ENCODE data around the gene TMEM247.

The TMEM247 gene

GRCh38 chr2:46504685-46505471, 25.5 kb downstream of the TMEM247 start:
- Histone ChIP-seq H3K9me3 (ENCODE audit: control insufficient read depth in 5 of 5, low read length in 5 of 5) (no peaks in the 10 kb centered on the region), H3K27ac (ENCODE audit: low read depth, low read length) (no peak overlapping the region), H3K9ac (ENCODE audit: low read length in 5 of 5) (no peak overlapping the region), H3K27me3 (ENCODE audit: control insufficient read depth in 5 of 5, insufficient read depth in 4 of 5, low read length in 5 of 5) (peaks cover 0 to 4% (median 0%) of the 10 kb centered on the region in 5 donors), H3K36me3 (ENCODE audit: control insufficient read depth in 5 of 5, insufficient read depth in 5 of 5, low read length in 5 of 5) (no peaks in the 10 kb centered on the region), H3K4me1 (ENCODE audit: control insufficient read depth in 5 of 5, insufficient read depth in 5 of 5, low read length in 5 of 5) (peaks cover 0 to 14% (median 1%) of the 10 kb centered on the region in 5 donors), H3K4me3 (ENCODE audit: low read depth in 1 of 5, low read length in 5 of 5) (no peak overlapping the region)

- no peak overlapping the region for H3K4me3 ChIP-seq (ENCODE audit: low read depth in 1 of 5, low read length in 5 of 5)
- H3K4me1 ChIP-seq (ENCODE audit: control insufficient read depth in 5 of 5, insufficient read depth in 5 of 5, low read length in 5 of 5) = peaks cover 0 to 9% (median 0%) of the 10 kb centered on the region in 5 donors
- H3K27ac ChIP-seq (ENCODE audit: low read depth, low read length) = no peak overlapping the region
- no peaks in the 10 kb centered on the region for H3K36me3 ChIP-seq (ENCODE audit: control insufficient read depth in 5 of 5, insufficient read depth in 5 of 5, low read length in 5 of 5)
- peaks cover 0 to 4% (median 0%) of the 10 kb centered on the region in 5 donors for H3K27me3 ChIP-seq (ENCODE audit: control insufficient read depth in 5 of 5, insufficient read depth in 4 of 5, low read length in 5 of 5)
- H3K9ac ChIP-seq (ENCODE audit: low read length in 5 of 5) = no peak overlapping the region
- no peaks in the 10 kb centered on the region for H3K9me3 ChIP-seq (ENCODE audit: control insufficient read depth in 5 of 5, low read length in 5 of 5)
Measured at GRCh38 chr2:46505472-46505783, 26.1 kb downstream of the TMEM247 start.

- H3K4me3 ChIP-seq (ENCODE audit: low read depth in 1 of 5, low read length in 5 of 5) = no peak overlapping the region
- H3K27ac ChIP-seq (ENCODE audit: low read depth, low read length) = no peak overlapping the region
- no peaks in the 10 kb centered on the region for H3K36me3 ChIP-seq (ENCODE audit: control insufficient read depth in 5 of 5, insufficient read depth in 5 of 5, low read length in 5 of 5)
- no peaks in the 10 kb centered on the region for H3K9me3 ChIP-seq (ENCODE audit: control insufficient read depth in 5 of 5, low read length in 5 of 5)
- no peak overlapping the region for H3K9ac ChIP-seq (ENCODE audit: low read length in 5 of 5)
- H3K27me3 ChIP-seq (ENCODE audit: control insufficient read depth in 5 of 5, insufficient read depth in 4 of 5, low read length in 5 of 5) = peaks cover 0 to 4% (median 0%) of the 10 kb centered on the region in 5 donors
- peaks cover 0 to 5% (median 0%) of the 10 kb centered on the region in 5 donors for H3K4me1 ChIP-seq (ENCODE audit: control insufficient read depth in 5 of 5, insufficient read depth in 5 of 5, low read length in 5 of 5)
Measured at GRCh38 chr2:46506131-46506706, 26.9 kb downstream of the TMEM247 start.

GRCh38 chr2:46508312-46508711, 28.9 kb downstream of the TMEM247 start:
- Histone ChIP-seq H3K9ac (ENCODE audit: low read length in 5 of 5) (no peak overlapping the region), H3K27me3 (ENCODE audit: control insufficient read depth in 5 of 5, insufficient read depth in 4 of 5, low read length in 5 of 5) (peaks cover 0 to 4% (median 0%) of the 10 kb centered on the region in 5 donors), H3K27ac (ENCODE audit: low read depth, low read length) (no peak overlapping the region), H3K4me1 (ENCODE audit: control insufficient read depth in 5 of 5, insufficient read depth in 5 of 5, low read length in 5 of 5) (peaks cover 0 to 5% (median 0%) of the 10 kb centered on the region in 5 donors), H3K4me3 (ENCODE audit: low read depth in 1 of 5, low read length in 5 of 5) (no peak overlapping the region), H3K9me3 (ENCODE audit: control insufficient read depth in 5 of 5, low read length in 5 of 5) (no peaks in the 10 kb centered on the region), H3K36me3 (ENCODE audit: control insufficient read depth in 5 of 5, insufficient read depth in 5 of 5, low read length in 5 of 5) (no peaks in the 10 kb centered on the region)

- Histone ChIP-seq H3K27me3 (ENCODE audit: control insufficient read depth in 5 of 5, insufficient read depth in 4 of 5, low read length in 5 of 5) (peaks cover 0 to 4% (median 0%) of the 10 kb centered on the region in 5 donors), H3K4me3 (ENCODE audit: low read depth in 1 of 5, low read length in 5 of 5) (no peak overlapping the region), H3K36me3 (ENCODE audit: control insufficient read depth in 5 of 5, insufficient read depth in 5 of 5, low read length in 5 of 5) (no peaks in the 10 kb centered on the region), H3K9me3 (ENCODE audit: control insufficient read depth in 5 of 5, low read length in 5 of 5) (no peaks in the 10 kb centered on the region), H3K9ac (ENCODE audit: low read length in 5 of 5) (no peak overlapping the region), H3K27ac (ENCODE audit: low read depth, low read length) (no peak overlapping the region), H3K4me1 (ENCODE audit: control insufficient read depth in 5 of 5, insufficient read depth in 5 of 5, low read length in 5 of 5) (peaks cover 0 to 4% (median 0%) of the 10 kb centered on the region in 5 donors)
Measured at GRCh38 chr2:46508759-46509158, 29.4 kb downstream of the TMEM247 start.

- Histone ChIP-seq H3K4me1 (ENCODE audit: control insufficient read depth in 5 of 5, insufficient read depth in 5 of 5, low read length in 5 of 5) (no peaks in the 10 kb centered on the region), H3K4me3 (ENCODE audit: low read depth in 1 of 5, low read length in 5 of 5) (no peak overlapping the region), H3K27ac (ENCODE audit: low read depth, low read length) (no peak overlapping the region), H3K27me3 (ENCODE audit: control insufficient read depth in 5 of 5, insufficient read depth in 4 of 5, low read length in 5 of 5) (peaks cover 0 to 4% (median 0%) of the 10 kb centered on the region in 5 donors), H3K9ac (ENCODE audit: low read length in 5 of 5) (no peak overlapping the region), H3K36me3 (ENCODE audit: control insufficient read depth in 5 of 5, insufficient read depth in 5 of 5, low read length in 5 of 5) (no peaks in the 10 kb centered on the region), H3K9me3 (ENCODE audit: control insufficient read depth in 5 of 5, low read length in 5 of 5) (peaks cover 0 to 4% (median 0%) of the 10 kb centered on the region in 5 donors)
Measured at GRCh38 chr2:46509804-46510203, 30.4 kb downstream of the TMEM247 start.

GRCh38 chr2:46510598-46511177, 31.3 kb downstream of the TMEM247 start:
- peaks cover 0 to 9% (median 1%) of the 10 kb centered on the region in 5 donors for H3K9me3 ChIP-seq (ENCODE audit: control insufficient read depth in 5 of 5, low read length in 5 of 5)
- H3K4me1 ChIP-seq (ENCODE audit: control insufficient read depth in 5 of 5, insufficient read depth in 5 of 5, low read length in 5 of 5) = no peaks in the 10 kb centered on the region
- no peak overlapping the region for H3K27ac ChIP-seq (ENCODE audit: low read depth, low read length)
- H3K36me3 ChIP-seq (ENCODE audit: control insufficient read depth in 5 of 5, insufficient read depth in 5 of 5, low read length in 5 of 5) = no peaks in the 10 kb centered on the region
- H3K9ac ChIP-seq (ENCODE audit: low read length in 5 of 5) = no peak overlapping the region
- H3K4me3 ChIP-seq (ENCODE audit: low read depth in 1 of 5, low read length in 5 of 5) = no peak overlapping the region
- peaks cover 0 to 4% (median 0%) of the 10 kb centered on the region in 5 donors for H3K27me3 ChIP-seq (ENCODE audit: control insufficient read depth in 5 of 5, insufficient read depth in 4 of 5, low read length in 5 of 5)

- no peaks in the 10 kb centered on the region for H3K36me3 ChIP-seq (ENCODE audit: control insufficient read depth in 5 of 5, insufficient read depth in 5 of 5, low read length in 5 of 5)
- H3K9me3 ChIP-seq (ENCODE audit: control insufficient read depth in 5 of 5, low read length in 5 of 5) = peaks cover 0 to 13% (median 7%) of the 10 kb centered on the region in 5 donors
- no peak overlapping the region for H3K4me3 ChIP-seq (ENCODE audit: low read depth in 1 of 5, low read length in 5 of 5)
- no peak overlapping the region for H3K27ac ChIP-seq (ENCODE audit: low read depth, low read length)
- H3K4me1 ChIP-seq (ENCODE audit: control insufficient read depth in 5 of 5, insufficient read depth in 5 of 5, low read length in 5 of 5) = no peaks in the 10 kb centered on the region
- H3K27me3 ChIP-seq (ENCODE audit: control insufficient read depth in 5 of 5, insufficient read depth in 4 of 5, low read length in 5 of 5) = no peaks in the 10 kb centered on the region
- H3K9ac ChIP-seq (ENCODE audit: low read length in 5 of 5) = no peak overlapping the region
Measured at GRCh38 chr2:46512185-46512584, 32.8 kb downstream of the TMEM247 start.

- Histone ChIP-seq H3K4me1 (ENCODE audit: control insufficient read depth in 5 of 5, insufficient read depth in 5 of 5, low read length in 5 of 5) (peaks cover 0 to 12% (median 8%) of the 10 kb centered on the region in 5 donors), H3K4me3 (ENCODE audit: low read depth in 1 of 5, low read length in 5 of 5) (no peak overlapping the region), H3K27me3 (ENCODE audit: control insufficient read depth in 5 of 5, insufficient read depth in 4 of 5, low read length in 5 of 5) (no peaks in the 10 kb centered on the region), H3K9me3 (ENCODE audit: control insufficient read depth in 5 of 5, low read length in 5 of 5) (peaks cover 0 to 13% (median 7%) of the 10 kb centered on the region in 5 donors), H3K36me3 (ENCODE audit: control insufficient read depth in 5 of 5, insufficient read depth in 5 of 5, low read length in 5 of 5) (no peaks in the 10 kb centered on the region), H3K27ac (ENCODE audit: low read depth, low read length) (no peak overlapping the region), H3K9ac (ENCODE audit: low read length in 5 of 5) (no peak overlapping the region)
Measured at GRCh38 chr2:46514738-46515137, 35.4 kb downstream of the TMEM247 start.

GRCh38 chr2:46517485-46517884, 38.1 kb downstream of the TMEM247 start:
- Histone ChIP-seq H3K27ac (ENCODE audit: low read depth, low read length) (no peak overlapping the region), H3K9ac (ENCODE audit: low read length in 5 of 5) (no peak overlapping the region), H3K36me3 (ENCODE audit: control insufficient read depth in 5 of 5, insufficient read depth in 5 of 5, low read length in 5 of 5) (no peaks in the 10 kb centered on the region), H3K4me1 (ENCODE audit: control insufficient read depth in 5 of 5, insufficient read depth in 5 of 5, low read length in 5 of 5) (peaks cover 0 to 25% (median 19%) of the 10 kb centered on the region in 5 donors), H3K27me3 (ENCODE audit: control insufficient read depth in 5 of 5, insufficient read depth in 4 of 5, low read length in 5 of 5) (no peaks in the 10 kb centered on the region), H3K4me3 (ENCODE audit: low read depth in 1 of 5, low read length in 5 of 5) (no peak overlapping the region), H3K9me3 (ENCODE audit: control insufficient read depth in 5 of 5, low read length in 5 of 5) (peaks cover 0 to 13% (median 7%) of the 10 kb centered on the region in 5 donors)
